DND-41 (cell line): ENCODE data around the gene ADPRHL1.

Source experiments
- ATAC-seq: fragments of 200-7000 bp; cut with Tn5 transposase; 3 replicates; pipeline ENCODE4 v1.9.1; 2021; ENCODE audit warnings: low read depth; ENCODE audit not compliant: insufficient read depth
- DNase-seq: peaks from one replicate; pipeline ENCODE4 v3.0.0-alpha.2; 2020
- H2AFZ ChIP-seq: 2 replicates; pipeline ENCODE4 v1.6.0; 2012; ENCODE audit warnings: low read depth, low read length
- H3K27ac ChIP-seq: 2 replicates; pipeline ENCODE4 v1.5.1; 2012; ENCODE audit warnings: low read length, inconsistent platforms
- H3K27me3 ChIP-seq: fragments of 200-600 bp; sonication (generic); 2 replicates; pipeline ENCODE4 v1.6.0; 2012; ENCODE audit warnings: low read length, mild to moderate bottlenecking, inconsistent platforms; ENCODE audit not compliant: insufficient read depth, poor library complexity
- H3K36me3 ChIP-seq: 2 replicates; pipeline ENCODE4 v1.5.1; 2012; ENCODE audit warnings: low read length, inconsistent platforms; ENCODE audit not compliant: insufficient read depth
- H3K4me1 ChIP-seq: 2 replicates; pipeline ENCODE4 v1.5.1; 2012; ENCODE audit warnings: mild to moderate bottlenecking, low read length; ENCODE audit not compliant: insufficient read depth
- H3K4me2 ChIP-seq: 2 replicates; pipeline ENCODE4 v1.6.0; 2012; ENCODE audit warnings: mild to moderate bottlenecking, moderate library complexity, low read length, inconsistent platforms; ENCODE audit not compliant: insufficient read depth
- H3K4me3 ChIP-seq, 2 experiments: fragments of 200-600 bp in 1 of 2; shearing (Covaris generic) in 1 of 2; 2 replicates each; pipeline ENCODE4 v1.5.1; 2012 to 2016; ENCODE audit warnings: inconsistent platforms in 2 of 2, low read length in 2 of 2, mild to moderate bottlenecking in 2 of 2, low read depth in 1 of 2, moderate library complexity in 1 of 2
- H3K79me2 ChIP-seq: 2 replicates; pipeline ENCODE4 v1.6.0; 2012; ENCODE audit warnings: low read length, inconsistent platforms; ENCODE audit not compliant: insufficient read depth
- H3K9ac ChIP-seq: 2 replicates; pipeline ENCODE4 v1.6.0; 2012; ENCODE audit warnings: low read depth, mild to moderate bottlenecking, inconsistent platforms, low read length, moderate library complexity
- H3K9me3 ChIP-seq: 2 replicates; pipeline ENCODE4 v1.5.1; 2012; ENCODE audit warnings: low read length, moderate library complexity, mild to moderate bottlenecking, inconsistent platforms; ENCODE audit not compliant: insufficient read depth, severe bottlenecking
- H4K20me1 ChIP-seq: 2 replicates; pipeline ENCODE4 v1.6.0; 2012; ENCODE audit warnings: low read length; ENCODE audit not compliant: insufficient read depth
- CTCF ChIP-seq: IDR thresholded peaks from 2 replicates; pipeline ENCODE4 v1.5.1; 2012; ENCODE audit warnings: borderline replicate concordance, low read length, moderate library complexity, mild to moderate bottlenecking; ENCODE audit not compliant: poor library complexity, severe bottlenecking; ENCODE audit errors: extremely low read depth
- EZH2 ChIP-seq: IDR thresholded peaks from 3 replicates; pipeline ENCODE4 v1.6.1; 2012; ENCODE audit warnings: borderline replicate concordance, low read depth, mild to moderate bottlenecking, moderate library complexity, low read length, inconsistent platforms; ENCODE audit not compliant: severe bottlenecking

Gene ADPRHL1

DNA sequence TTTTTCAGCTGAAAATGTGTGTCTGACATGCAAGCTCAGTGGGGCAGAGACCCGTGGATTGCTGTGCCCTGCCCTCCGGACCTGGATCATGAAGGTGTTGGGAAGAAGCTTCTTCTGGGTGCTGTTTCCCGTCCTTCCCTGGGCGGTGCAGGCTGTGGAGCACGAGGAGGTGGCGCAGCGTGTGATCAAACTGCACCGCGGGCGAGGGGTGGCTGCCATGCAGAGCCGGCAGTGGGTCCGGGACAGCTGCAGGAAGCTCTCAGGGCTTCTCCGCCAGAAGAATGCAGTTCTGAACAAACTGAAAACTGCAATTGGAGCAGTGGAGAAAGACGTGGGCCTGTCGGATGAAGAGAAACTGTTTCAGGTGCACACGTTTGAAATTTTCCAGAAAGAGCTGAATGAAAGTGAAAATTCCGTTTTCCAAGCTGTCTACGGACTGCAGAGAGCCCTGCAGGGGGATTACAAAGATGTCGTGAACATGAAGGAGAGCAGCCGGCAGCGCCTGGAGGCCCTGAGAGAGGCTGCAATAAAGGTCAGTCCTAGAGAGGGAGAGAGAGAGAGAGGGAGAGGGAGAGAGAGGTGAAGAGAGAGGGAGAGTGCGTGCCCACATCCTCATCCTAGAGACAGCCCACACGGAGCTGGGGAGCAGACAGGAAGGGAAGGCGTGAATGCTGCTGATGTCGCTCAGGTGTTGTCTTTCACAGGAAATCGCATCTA, 42.4 kb upstream of the ADPRHL1 start:
- no peaks in the 10 kb centered on the region for H3K9me3 ChIP-seq
- no peak for ATAC-seq
- H2AFZ ChIP-seq: no peak overlapping the region
- peaks cover 8% of the 10 kb centered on the region; the same call in 1 of the 2 replicates for H4K20me1 ChIP-seq
- H3K4me2 ChIP-seq: no peak overlapping the region
- H3K9ac ChIP-seq: no peak overlapping the region
- TF ChIP-seq CTCF (no peak), EZH2 (no peak)
- H3K4me3 ChIP-seq: no peak overlapping the region
- H3K27me3 ChIP-seq: no peaks in the 10 kb centered on the region
- peaks cover 21% of the 10 kb centered on the region for H3K79me2 ChIP-seq
- DNase-seq: no peak
- peaks cover 59% of the 10 kb centered on the region for H3K36me3 ChIP-seq
- peaks cover 22% of the 10 kb centered on the region for H3K4me1 ChIP-seq
- no peak overlapping the region for H3K27ac ChIP-seq

GRCh38 chr13:113493315-113493951, 40.1 kb upstream of the ADPRHL1 start:
- H4K20me1 ChIP-seq: peaks cover 19% of the 10 kb centered on the region
- H3K4me1 ChIP-seq: peaks cover 38% of the 10 kb centered on the region
- H3K9ac ChIP-seq: no peak overlapping the region
- H3K27me3 ChIP-seq: no peaks in the 10 kb centered on the region
- H3K4me2 ChIP-seq: no peak overlapping the region
- no peaks in the 10 kb centered on the region for H3K9me3 ChIP-seq
- no peak for TF ChIP-seq EZH2
- TF ChIP-seq CTCF: no peak
- H2AFZ ChIP-seq: no peak overlapping the region
- H3K79me2 ChIP-seq: peaks cover 42% of the 10 kb centered on the region
- ATAC-seq: no peak
- H3K36me3 ChIP-seq: peaks cover 37% of the 10 kb centered on the region
- no peak overlapping the region for H3K4me3 ChIP-seq
- H3K27ac ChIP-seq: no peak overlapping the region
- no peak for DNase-seq

DNA sequence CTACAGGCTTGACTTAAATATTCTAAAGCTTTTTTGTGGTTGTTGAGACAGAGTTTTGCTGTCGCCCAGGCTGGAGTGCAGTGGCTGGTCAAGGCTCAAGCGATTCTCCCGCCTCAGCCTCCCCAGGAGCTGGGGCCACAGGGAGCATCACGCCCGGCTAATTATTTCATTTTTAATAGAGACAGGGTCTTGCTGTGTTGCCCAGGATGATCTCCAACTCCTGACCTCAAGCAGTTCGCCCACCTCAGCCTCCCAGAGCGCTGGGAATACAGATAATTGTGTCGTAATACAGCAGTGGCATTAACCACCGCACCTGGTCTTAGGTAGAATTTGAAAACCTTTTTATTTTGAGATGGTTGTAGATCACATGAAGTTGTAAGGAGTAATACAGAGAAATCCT, 38.7 kb upstream of the ADPRHL1 start:
- no peak for TF ChIP-seq EZH2
- no peak for TF ChIP-seq CTCF
- Histone ChIP-seq H3K9me3 (no peaks in the 10 kb centered on the region), H3K79me2 (peaks cover 56% of the 10 kb centered on the region), H3K4me3 (peak overlapping the region in 1 of 2 experiments; percentile 80; a peak in 2 of 4 replicates), H3K4me1 (peaks cover 51% of the 10 kb centered on the region), H3K4me2 (peak overlapping the region; percentile 96), H3K27me3 (no peaks in the 10 kb centered on the region), H2AFZ (no peak overlapping the region), H3K36me3 (peaks cover 23% of the 10 kb centered on the region), H3K9ac (peak overlapping the region; percentile 82), H4K20me1 (peaks cover 27% of the 10 kb centered on the region), H3K27ac (no peak overlapping the region; the same call in 1 of the 2 replicates)
- DNase-seq: no peak
- no peak for ATAC-seq
